ENCODE data around the gene PDE6B. TPM values are rescaled to one million over a fixed set of nuclear protein-coding genes. Genes with fewer than 3 reads are reported as not detected.

The PDE6B gene
- total RNA-seq, 1 donor from 2014 or later = 4.1 TPM

- DNase-seq (ENCODE audit: low read depth, low spot score) = no peak
- TF ChIP-seq CTCF (conservative IDR thresholded peaks at IDR 0.05) = no peak
- peaks cover 9% of the 10 kb centered on the region for H3K36me3 Mint-ChIP-seq (ENCODE audit: low read depth)
- H3K27me3 Mint-ChIP-seq (ENCODE audit: low read depth) = no peaks in the 10 kb centered on the region
- no peak overlapping the region for H3K27ac Mint-ChIP-seq (ENCODE audit: unreplicated experiment)
- H3K4me1 Mint-ChIP-seq = peaks cover 6% of the 10 kb centered on the region
- no peaks in the 10 kb centered on the region for H3K9me3 Mint-ChIP-seq
- H3K4me3 Mint-ChIP-seq = no peak overlapping the region
Observed at GRCh38 chr4:718460-718859, 93.1 kb downstream of the PDE6B start.

Other genes with a start within 250 kb of the PDE6B start
- gene ZNF721, start 126.4 kb upstream of the PDE6B start, total RNA-seq = 36.6 and 37.5 TPM in 2 replicates
- 51.1 and 52.5 TPM in 2 replicates for gene PIGG, start 126.4 kb upstream of the PDE6B start, total RNA-seq
- 0.26 and 0.32 TPM in 2 replicates for gene TMEM271, start 49.3 kb upstream of the PDE6B start, total RNA-seq
- 278 and 281 TPM in 2 replicates for gene ATP5ME, start 48.7 kb downstream of the PDE6B start, total RNA-seq
- gene MYL5, start 49.0 kb downstream of the PDE6B start, total RNA-seq = 10.6 and 10.8 TPM in 2 replicates
- gene SLC49A3, start 63.6 kb downstream of the PDE6B start, total RNA-seq = 0.77 and 0.91 TPM in 2 replicates
- gene PCGF3, start 80.3 kb downstream of the PDE6B start, total RNA-seq = 58.5 and 61.2 TPM in 2 replicates
- gene CPLX1, start 200.6 kb downstream of the PDE6B start, total RNA-seq = 2.0 and 2.5 TPM in 2 replicates